Erythroblast (primary cell): ENCODE data around the gene LRMDA.

ENCODE experiments used
- GATA1 ChIP-seq: IDR thresholded peaks from 2 replicates; pipeline ENCODE4 v1.6.1; 2011; ENCODE audit warnings: low read depth, mild to moderate bottlenecking, control low read depth, low read length, moderate library complexity
- POLR2A ChIP-seq: IDR thresholded peaks from 2 replicates; pipeline ENCODE4 v1.6.1; 2011; ENCODE audit warnings: mild to moderate bottlenecking, low read length

GRCh38 chr10:75959209-75959608 lies 527.8 kb downstream of the LRMDA start:
- no peak for TF ChIP-seq POLR2A
- no peak for TF ChIP-seq GATA1
